A549 (cell line): ENCODE measurements around the gene GIMAP7.

Experiments used
- BHLHE40 ChIP-seq: IDR thresholded peaks from 2 replicates; pipeline ENCODE4 v1.6.1; 2012; ENCODE audit warnings: low read depth, low read length, inconsistent platforms
- CTCF ChIP-seq: fragments of >200 bp; sonication (Bioruptor Twin); formaldehyde crosslinking; IDR thresholded peaks from 3 replicates; pipeline ENCODE4 v1.5.1; 2016
- EP300 ChIP-seq, 2 experiments: fragments of >200 bp; sonication (Bioruptor Twin); formaldehyde crosslinking; IDR thresholded peaks; 2 replicates in 1 of 2; 3 replicates in 1 of 2; pipeline ENCODE4 v1.6.1; 2016 to 2017
- HOXB13 ChIP-seq: fragments of 250-450 bp; sonication (Bioruptor Pico); IDR thresholded peaks from 2 replicates; pipeline ENCODE4 v1.5.0; 2020; ENCODE audit warnings: low read depth, mild to moderate bottlenecking, moderate library complexity
- MAX ChIP-seq: IDR thresholded peaks from 2 replicates; pipeline ENCODE4 v1.6.1; 2012
- PBX3 ChIP-seq: IDR thresholded peaks from 2 replicates; pipeline ENCODE4 v1.6.1; 2012
- POLR2A ChIP-seq: IDR thresholded peaks from 2 replicates; pipeline ENCODE4 v1.6.1; 2012; ENCODE audit warnings: mild to moderate bottlenecking, low read length
- REST ChIP-seq: fragments of 200-600 bp; sonication (generic); IDR thresholded peaks from 2 replicates; pipeline ENCODE4 v1.6.1; 2016; ENCODE audit warnings: antibody characterized with exemption, mild to moderate bottlenecking, moderate library complexity
- RFX5 ChIP-seq: fragments of 450-650 bp; IDR thresholded peaks from 2 replicates; pipeline ENCODE4 v1.7.1; 2014; ENCODE audit warnings: antibody characterized with exemption, mild to moderate bottlenecking, moderate library complexity
- RNF2 ChIP-seq: fragments of 200-600 bp; sonication (generic); IDR thresholded peaks from 2 replicates; pipeline ENCODE4 v1.6.1; 2016; ENCODE audit warnings: low read depth, mild to moderate bottlenecking, antibody characterized with exemption, moderate library complexity, borderline replicate concordance
- SREBF2 ChIP-seq: fragments of 450-650 bp; IDR thresholded peaks from 2 replicates; pipeline ENCODE4 v1.6.1; 2014; ENCODE audit warnings: mild to moderate bottlenecking, moderate library complexity
- ZNF302 ChIP-seq: fragments of 250-450 bp; sonication (Bioruptor Pico); IDR thresholded peaks from 2 replicates; pipeline ENCODE4 v1.9.0; 2021; ENCODE audit warnings: inconsistent platforms, mild to moderate bottlenecking, moderate library complexity

GRCh38 chr7:150564006-150564405 lies 49.3 kb downstream of the GIMAP7 start:
- TF ChIP-seq CTCF, result no peak
- no peak for TF ChIP-seq RNF2
- no peak for TF ChIP-seq EP300 (IDR thresholded peaks at IDR 0.05)
- TF ChIP-seq RFX5, result no peak
- TF ChIP-seq SREBF2, result no peak
- no peak for TF ChIP-seq POLR2A
- no peak for TF ChIP-seq BHLHE40
- no peak for TF ChIP-seq REST
- TF ChIP-seq PBX3, result no peak
- TF ChIP-seq MAX, result no peak
- TF ChIP-seq HOXB13 (CRISPR knock-in tag), result no peak
- no peak for TF ChIP-seq ZNF302 (CRISPR knock-in tag)
